Breast epithelium (tissue), 3 donors: ENCODE results near the gene PHKA2.

ENCODE experiments used
- POLR2A ChIP-seq: fragments of 450-650 bp; IDR thresholded peaks from one replicate; pipeline ENCODE4 v1.6.1; 2016; ENCODE audit warnings: antibody characterized with exemption, mild to moderate bottlenecking, moderate library complexity
- POLR2AphosphoS5 ChIP-seq, 3 donors: sonication (generic); formaldehyde crosslinking; IDR thresholded peaks; one replicate each; pipeline ENCODE4 v1.6.1; 2017; ENCODE audit warnings: antibody characterized with exemption in 3 of 3
- TF ChIP-seq, protein P1 (sequence below), 3 donors: fragments of 450-650 bp; IDR thresholded peaks; one replicate each; pipeline ENCODE4 v1.5.1; 2016 to 2017; ENCODE audit warnings: antibody characterized with exemption in 3 of 3, mild to moderate bottlenecking in 3 of 3, moderate library complexity in 3 of 3

DNA sequence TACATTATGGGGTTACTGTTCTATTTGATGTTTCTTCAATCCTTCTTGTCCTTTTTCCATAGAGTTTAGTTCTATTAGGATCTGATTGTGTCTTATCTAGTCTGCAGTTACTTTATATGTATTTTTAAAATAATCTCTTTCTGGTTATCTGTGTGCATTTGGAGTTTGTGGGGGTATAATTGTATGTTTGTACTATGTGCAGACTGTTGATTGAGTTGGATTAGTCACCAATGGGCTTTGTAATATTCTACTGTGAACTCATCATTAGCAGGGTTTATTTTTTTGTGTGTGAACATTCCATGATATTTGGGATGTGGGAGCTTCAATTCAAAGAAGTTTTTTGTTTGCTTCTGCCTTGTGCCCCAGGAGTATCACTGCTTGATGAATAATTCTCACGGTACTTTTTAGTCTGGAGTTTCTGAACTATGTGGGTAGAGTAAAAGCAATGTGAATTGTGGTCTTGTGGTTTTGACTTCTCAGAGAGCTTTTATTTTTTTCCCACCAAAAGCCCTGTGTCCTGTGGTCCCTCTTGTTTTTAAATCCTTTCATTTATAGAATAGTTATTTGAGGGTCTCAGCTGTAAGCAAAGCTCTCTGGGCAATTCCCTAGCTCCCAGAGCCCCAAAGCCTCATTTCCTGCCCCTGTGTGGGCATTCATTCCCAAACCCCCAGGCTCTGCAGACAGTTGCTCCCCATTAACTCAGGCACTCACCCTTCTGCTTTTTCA lies 127.8 kb downstream of the PHKA2 start:
- TF ChIP-seq, protein P1, sequence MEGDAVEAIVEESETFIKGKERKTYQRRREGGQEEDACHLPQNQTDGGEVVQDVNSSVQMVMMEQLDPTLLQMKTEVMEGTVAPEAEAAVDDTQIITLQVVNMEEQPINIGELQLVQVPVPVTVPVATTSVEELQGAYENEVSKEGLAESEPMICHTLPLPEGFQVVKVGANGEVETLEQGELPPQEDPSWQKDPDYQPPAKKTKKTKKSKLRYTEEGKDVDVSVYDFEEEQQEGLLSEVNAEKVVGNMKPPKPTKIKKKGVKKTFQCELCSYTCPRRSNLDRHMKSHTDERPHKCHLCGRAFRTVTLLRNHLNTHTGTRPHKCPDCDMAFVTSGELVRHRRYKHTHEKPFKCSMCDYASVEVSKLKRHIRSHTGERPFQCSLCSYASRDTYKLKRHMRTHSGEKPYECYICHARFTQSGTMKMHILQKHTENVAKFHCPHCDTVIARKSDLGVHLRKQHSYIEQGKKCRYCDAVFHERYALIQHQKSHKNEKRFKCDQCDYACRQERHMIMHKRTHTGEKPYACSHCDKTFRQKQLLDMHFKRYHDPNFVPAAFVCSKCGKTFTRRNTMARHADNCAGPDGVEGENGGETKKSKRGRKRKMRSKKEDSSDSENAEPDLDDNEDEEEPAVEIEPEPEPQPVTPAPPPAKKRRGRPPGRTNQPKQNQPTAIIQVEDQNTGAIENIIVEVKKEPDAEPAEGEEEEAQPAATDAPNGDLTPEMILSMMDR (IDR thresholded peaks at IDR 0.05) = no peak
- TF ChIP-seq POLR2A (no peak), POLR2AphosphoS5 (IDR thresholded peaks at IDR 0.05) (no peak)
